OCI-LY3 (cell line): Measurements from ENCODE around the gene RLN2.
A peak's percentile ranks its signal among the peaks of the same experiment; 100 is the strongest.
"Not testable (repeated sequence)": the region's sequence is repeated elsewhere in the genome, so short reads cannot be mapped to it uniquely, and the experiment has no call there.

Experiments used
- H2AFZ ChIP-seq: fragments of 200-600, 300-600 bp; shearing (Covaris generic); 2 replicates; pipeline ENCODE4 v1.6.0; 2014; ENCODE audit warnings: antibody characterized with exemption, low read depth, low read length
- H3K27ac ChIP-seq: fragments of 200-600, 300-600 bp; sonication (generic); 2 replicates; pipeline ENCODE4 v1.5.1; 2014; ENCODE audit warnings: mild to moderate bottlenecking, low read length, moderate library complexity, mixed read lengths
- H3K27me3 ChIP-seq: fragments of 200-600, 300-600 bp; sonication (generic); 2 replicates; pipeline ENCODE4 v1.6.1; 2014; ENCODE audit warnings: low read depth, low read length, mixed read lengths
- H3K36me3 ChIP-seq: fragments of 200-600, 300-600 bp; sonication (generic); replicated peaks from 2 replicates; pipeline ENCODE3; 2014; ENCODE audit warnings: low read depth, low read length, mixed read lengths
- H3K4me1 ChIP-seq: fragments of 300-600, 200-600 bp; sonication (generic); 2 replicates; pipeline ENCODE4 v1.6.1; 2014; ENCODE audit warnings: low read length, mixed read lengths
- H3K4me2 ChIP-seq: fragments of 200-600, 300-600 bp; sonication (generic); 2 replicates; pipeline ENCODE4 v1.6.1; 2014; ENCODE audit warnings: low read length, mixed read lengths
- H3K4me3 ChIP-seq: fragments of 300-600, 200-600 bp; sonication (generic); 2 replicates; pipeline ENCODE4 v1.5.1; 2014; ENCODE audit warnings: antibody characterized with exemption, mild to moderate bottlenecking, low read length, moderate library complexity
- H3K79me2 ChIP-seq: fragments of 300-600, 200-600 bp; shearing (Covaris generic); 2 replicates; pipeline ENCODE4 v1.6.1; 2014; ENCODE audit warnings: mild to moderate bottlenecking, low read length, mixed read lengths
- H3K9ac ChIP-seq: fragments of 300-600, 200-600 bp; shearing (Covaris generic); 2 replicates; pipeline ENCODE4 v1.6.0; 2014; ENCODE audit warnings: mild to moderate bottlenecking, low read length, moderate library complexity
- H3K9me3 ChIP-seq: fragments of 200-600, 300-600 bp; shearing (Covaris generic); 2 replicates; pipeline ENCODE4 v1.6.1; 2014; ENCODE audit warnings: low read length, mixed read lengths; ENCODE audit not compliant: insufficient read depth
- H4K20me1 ChIP-seq: fragments of 200-600, 300-600 bp; sonication (generic); 2 replicates; pipeline ENCODE4 v1.6.1; 2016; ENCODE audit warnings: low read length, mixed read lengths; ENCODE audit not compliant: insufficient read depth
- EZH2phosphoT487 ChIP-seq: fragments of 200-600 bp; shearing (Covaris generic); IDR thresholded peaks from 2 replicates; pipeline ENCODE4 v1.6.1; 2018; ENCODE audit warnings: antibody characterized with exemption, mixed run types, low read depth
- TF ChIP-seq, protein P1 (sequence below): fragments of 200-600, 300-600 bp; sonication (generic); IDR thresholded peaks from 2 replicates; pipeline ENCODE4 v1.5.1; 2014; ENCODE audit warnings: antibody characterized with exemption, low read length, low read depth

Gene RLN2, protein sequence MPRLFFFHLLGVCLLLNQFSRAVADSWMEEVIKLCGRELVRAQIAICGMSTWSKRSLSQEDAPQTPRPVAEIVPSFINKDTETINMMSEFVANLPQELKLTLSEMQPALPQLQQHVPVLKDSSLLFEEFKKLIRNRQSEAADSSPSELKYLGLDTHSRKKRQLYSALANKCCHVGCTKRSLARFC

DNA sequence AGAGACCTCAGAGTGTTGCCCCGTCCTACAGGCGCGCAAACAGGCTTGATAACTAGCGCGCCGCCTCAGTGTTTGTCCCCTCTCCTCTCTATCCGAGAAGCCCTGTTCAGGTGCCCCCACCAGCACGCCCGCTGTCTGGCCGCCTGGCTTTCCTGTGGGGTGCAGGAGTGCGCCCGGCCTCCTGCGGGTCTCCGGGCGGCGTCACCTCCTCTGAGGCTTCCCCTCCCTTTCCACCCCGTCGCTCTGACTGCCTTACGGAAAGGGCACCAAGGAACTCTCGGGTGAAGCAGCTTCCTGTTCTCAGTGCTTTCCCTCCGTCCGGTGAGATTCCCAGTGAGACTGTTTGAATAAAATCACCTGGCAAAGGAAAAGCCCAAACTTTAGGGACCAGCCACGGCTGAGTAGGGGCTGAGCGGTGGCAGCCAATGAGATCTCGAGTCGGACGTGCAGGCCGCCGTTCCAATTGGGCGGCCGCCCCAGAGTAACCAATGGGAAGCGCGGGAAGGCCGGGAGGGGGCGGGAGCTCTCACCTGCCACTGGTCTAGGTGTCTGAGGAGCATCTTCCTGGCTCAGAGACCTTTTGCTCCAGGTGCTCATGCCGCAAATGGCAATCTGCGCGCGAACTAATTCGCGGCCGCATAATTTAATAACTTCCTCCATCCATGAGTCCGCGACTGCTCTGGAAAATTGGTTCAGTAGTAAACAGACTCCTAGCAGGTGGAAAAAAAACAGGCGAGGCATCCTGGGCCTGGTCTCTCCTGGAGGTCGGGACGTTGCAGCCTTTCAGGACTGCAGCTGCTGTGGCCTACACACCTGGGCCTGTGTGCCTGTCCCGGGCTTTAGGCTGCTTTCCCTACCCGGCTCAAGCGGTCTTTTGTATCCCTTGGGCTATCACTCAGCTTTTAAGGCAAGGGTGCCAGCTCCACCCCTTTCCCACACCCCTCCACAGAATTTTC lies at the start of gene RLN2:
Gene RLN2, minus strand, starts transcription at position 877 of the 956 bp plus-strand sequence. Its CDS starts 136 bp downstream, at position 741.
- H3K79me2 ChIP-seq: not testable (repeated sequence)
- peak within 1 kb of the TSS; percentile 68 for H3K4me3 ChIP-seq

DNA sequence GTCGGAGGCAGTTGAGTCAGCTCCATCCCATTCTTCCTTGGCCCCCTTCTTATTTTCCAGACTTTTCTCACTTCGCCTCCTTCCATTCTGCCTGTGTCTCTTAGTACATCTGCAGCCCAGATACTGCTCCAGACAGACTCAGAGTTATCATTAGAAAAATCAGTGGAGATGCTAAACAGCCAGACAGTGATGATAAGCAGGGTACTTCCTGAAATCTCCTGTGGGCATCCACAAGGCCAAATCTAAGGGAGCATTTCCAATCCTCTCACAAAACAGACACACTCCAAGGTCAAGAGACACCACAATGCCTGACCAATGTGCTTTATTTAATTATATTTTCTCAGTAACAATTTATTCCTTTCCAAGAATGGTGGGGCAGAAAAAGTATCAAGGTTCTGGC lies 49.7 kb upstream of the RLN2 start:
- no peaks in the 10 kb centered on the region for H4K20me1 ChIP-seq
- no peak overlapping the region for H3K9ac ChIP-seq
- no peaks in the 10 kb centered on the region for H3K36me3 ChIP-seq
- TF ChIP-seq, protein P1, sequence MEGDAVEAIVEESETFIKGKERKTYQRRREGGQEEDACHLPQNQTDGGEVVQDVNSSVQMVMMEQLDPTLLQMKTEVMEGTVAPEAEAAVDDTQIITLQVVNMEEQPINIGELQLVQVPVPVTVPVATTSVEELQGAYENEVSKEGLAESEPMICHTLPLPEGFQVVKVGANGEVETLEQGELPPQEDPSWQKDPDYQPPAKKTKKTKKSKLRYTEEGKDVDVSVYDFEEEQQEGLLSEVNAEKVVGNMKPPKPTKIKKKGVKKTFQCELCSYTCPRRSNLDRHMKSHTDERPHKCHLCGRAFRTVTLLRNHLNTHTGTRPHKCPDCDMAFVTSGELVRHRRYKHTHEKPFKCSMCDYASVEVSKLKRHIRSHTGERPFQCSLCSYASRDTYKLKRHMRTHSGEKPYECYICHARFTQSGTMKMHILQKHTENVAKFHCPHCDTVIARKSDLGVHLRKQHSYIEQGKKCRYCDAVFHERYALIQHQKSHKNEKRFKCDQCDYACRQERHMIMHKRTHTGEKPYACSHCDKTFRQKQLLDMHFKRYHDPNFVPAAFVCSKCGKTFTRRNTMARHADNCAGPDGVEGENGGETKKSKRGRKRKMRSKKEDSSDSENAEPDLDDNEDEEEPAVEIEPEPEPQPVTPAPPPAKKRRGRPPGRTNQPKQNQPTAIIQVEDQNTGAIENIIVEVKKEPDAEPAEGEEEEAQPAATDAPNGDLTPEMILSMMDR: no peak
- TF ChIP-seq EZH2phosphoT487: no peak
- H3K9me3 ChIP-seq: peaks cover 5% of the 10 kb centered on the region; the same call in 1 of the 2 replicates
- no peaks in the 10 kb centered on the region for H3K79me2 ChIP-seq
- H3K27ac ChIP-seq: no peak overlapping the region
- no peak overlapping the region for H3K4me3 ChIP-seq
- no peak overlapping the region for H2AFZ ChIP-seq
- H3K4me2 ChIP-seq: no peak overlapping the region
- H3K27me3 ChIP-seq: no peaks in the 10 kb centered on the region
- no peaks in the 10 kb centered on the region for H3K4me1 ChIP-seq

More for the DNA sequence above, at the start of gene RLN2:
- not testable (repeated sequence) for H3K27ac ChIP-seq, H3K4me1 ChIP-seq, H3K36me3 ChIP-seq, H4K20me1 ChIP-seq, H3K9ac ChIP-seq, H3K9me3 ChIP-seq, H3K27me3 ChIP-seq
- Histone ChIP-seq H3K4me2 (peak within 1 kb of the TSS; percentile 72), H2AFZ (peak within 1 kb of the TSS; percentile 66)

DNA sequence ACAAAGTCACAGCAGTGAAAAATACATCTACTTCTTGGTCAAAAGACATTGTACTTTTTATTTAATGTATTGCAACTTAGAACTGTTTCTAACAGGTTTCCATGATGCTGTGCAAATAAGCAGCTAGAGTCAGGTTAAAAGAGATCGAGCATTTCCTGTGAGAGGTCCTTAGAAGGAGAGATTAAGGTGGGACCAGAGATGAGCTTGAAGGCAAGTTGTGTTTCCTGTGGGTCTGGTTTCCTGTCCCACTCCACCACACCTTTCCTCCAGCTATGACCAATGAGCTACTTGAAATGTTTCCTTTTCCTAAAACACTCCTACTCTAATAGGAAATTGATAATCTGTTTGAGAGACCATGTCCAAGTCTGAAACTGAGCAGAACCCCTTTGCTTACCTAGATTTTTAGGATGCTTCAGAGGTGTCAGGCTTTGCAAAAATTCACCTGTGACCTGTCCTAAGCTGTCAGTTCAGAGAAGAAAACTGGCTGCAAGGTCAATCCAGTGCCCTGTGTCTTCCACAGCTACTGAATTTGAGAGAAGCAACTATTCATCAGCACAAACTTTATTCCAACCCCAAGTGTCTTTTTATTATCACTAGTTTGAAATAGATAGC lies 48.2 kb upstream of the RLN2 start:
- no peak overlapping the region for H2AFZ ChIP-seq
- H3K4me3 ChIP-seq: no peak overlapping the region
- H3K4me1 ChIP-seq: no peaks in the 10 kb centered on the region
- H3K9me3 ChIP-seq: peaks cover 5% of the 10 kb centered on the region; the same call in 1 of the 2 replicates
- H3K27me3 ChIP-seq: no peaks in the 10 kb centered on the region
- no peaks in the 10 kb centered on the region for H3K36me3 ChIP-seq
- TF ChIP-seq EZH2phosphoT487: no peak
- TF ChIP-seq, protein P1: no peak
- no peaks in the 10 kb centered on the region for H4K20me1 ChIP-seq
- no peak overlapping the region for H3K4me2 ChIP-seq
- H3K79me2 ChIP-seq: no peaks in the 10 kb centered on the region
- H3K27ac ChIP-seq: no peak overlapping the region
- H3K9ac ChIP-seq: no peak overlapping the region

DNA sequence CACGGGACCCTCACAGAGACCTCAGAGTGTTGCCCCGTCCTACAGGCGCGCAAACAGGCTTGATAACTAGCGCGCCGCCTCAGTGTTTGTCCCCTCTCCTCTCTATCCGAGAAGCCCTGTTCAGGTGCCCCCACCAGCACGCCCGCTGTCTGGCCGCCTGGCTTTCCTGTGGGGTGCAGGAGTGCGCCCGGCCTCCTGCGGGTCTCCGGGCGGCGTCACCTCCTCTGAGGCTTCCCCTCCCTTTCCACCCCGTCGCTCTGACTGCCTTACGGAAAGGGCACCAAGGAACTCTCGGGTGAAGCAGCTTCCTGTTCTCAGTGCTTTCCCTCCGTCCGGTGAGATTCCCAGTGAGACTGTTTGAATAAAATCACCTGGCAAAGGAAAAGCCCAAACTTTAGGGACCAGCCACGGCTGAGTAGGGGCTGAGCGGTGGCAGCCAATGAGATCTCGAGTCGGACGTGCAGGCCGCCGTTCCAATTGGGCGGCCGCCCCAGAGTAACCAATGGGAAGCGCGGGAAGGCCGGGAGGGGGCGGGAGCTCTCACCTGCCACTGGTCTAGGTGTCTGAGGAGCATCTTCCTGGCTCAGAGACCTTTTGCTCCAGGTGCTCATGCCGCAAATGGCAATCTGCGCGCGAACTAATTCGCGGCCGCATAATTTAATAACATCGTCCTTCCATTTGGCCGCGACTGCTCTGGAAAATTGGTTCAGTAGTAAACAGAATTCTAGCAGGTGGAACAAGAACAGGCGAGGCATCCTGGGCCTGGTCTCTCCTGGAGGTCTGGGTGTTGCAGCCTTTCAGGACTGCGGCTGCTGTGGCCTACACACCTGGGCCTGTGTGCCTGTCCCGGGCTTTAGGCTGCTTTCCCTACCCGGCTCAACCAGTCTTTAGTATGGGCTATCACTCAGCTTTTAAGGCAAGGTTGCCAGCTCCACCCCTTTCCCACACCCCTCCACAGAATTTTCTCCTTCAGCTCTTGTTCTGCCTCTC lies 34.8 kb upstream of the RLN2 start, which contains the start of gene RLN1:
Gene RLN1, minus strand, starts transcription at position 885 of the 990 bp plus-strand sequence. Its CDS starts 130 bp downstream, at position 755.
- not testable (repeated sequence) for H3K27ac ChIP-seq, H3K4me1 ChIP-seq, H3K9me3 ChIP-seq, H3K79me2 ChIP-seq, H3K27me3 ChIP-seq, H4K20me1 ChIP-seq, H3K9ac ChIP-seq, H3K36me3 ChIP-seq
- Histone ChIP-seq H3K4me2 (peak within 1 kb of the TSS; percentile 61), H3K4me3 (peak within 1 kb of the TSS; percentile 65), H2AFZ (peak within 1 kb of the TSS; percentile 66)
